GM23248 (cell line): ENCODE data around the gene SLC34A3.

ENCODE experiments used
- EZH2 ChIP-seq: fragments of 200-600 bp; sonication (generic); IDR thresholded peaks from 2 replicates; pipeline ENCODE4 v1.6.1; 2018; ENCODE audit warnings: antibody characterized with exemption, mild to moderate bottlenecking; ENCODE audit not compliant: insufficient read depth, poor library complexity, severe bottlenecking
- EZH2phosphoT487 ChIP-seq: fragments of 200-600 bp; sonication (generic); IDR thresholded peaks from 2 replicates; pipeline ENCODE4 v1.6.1; 2018; ENCODE audit warnings: antibody characterized with exemption, moderate library complexity, mild to moderate bottlenecking, low read depth; ENCODE audit not compliant: insufficient read depth

- TF ChIP-seq EZH2, result no peak
- TF ChIP-seq EZH2phosphoT487, result no peak
Measured at GRCh38 chr9:137189297-137190295, 41.1 kb upstream of the SLC34A3 start.
